ENCODE measurements around the gene TSR3.

Gene TSR3

DNA sequence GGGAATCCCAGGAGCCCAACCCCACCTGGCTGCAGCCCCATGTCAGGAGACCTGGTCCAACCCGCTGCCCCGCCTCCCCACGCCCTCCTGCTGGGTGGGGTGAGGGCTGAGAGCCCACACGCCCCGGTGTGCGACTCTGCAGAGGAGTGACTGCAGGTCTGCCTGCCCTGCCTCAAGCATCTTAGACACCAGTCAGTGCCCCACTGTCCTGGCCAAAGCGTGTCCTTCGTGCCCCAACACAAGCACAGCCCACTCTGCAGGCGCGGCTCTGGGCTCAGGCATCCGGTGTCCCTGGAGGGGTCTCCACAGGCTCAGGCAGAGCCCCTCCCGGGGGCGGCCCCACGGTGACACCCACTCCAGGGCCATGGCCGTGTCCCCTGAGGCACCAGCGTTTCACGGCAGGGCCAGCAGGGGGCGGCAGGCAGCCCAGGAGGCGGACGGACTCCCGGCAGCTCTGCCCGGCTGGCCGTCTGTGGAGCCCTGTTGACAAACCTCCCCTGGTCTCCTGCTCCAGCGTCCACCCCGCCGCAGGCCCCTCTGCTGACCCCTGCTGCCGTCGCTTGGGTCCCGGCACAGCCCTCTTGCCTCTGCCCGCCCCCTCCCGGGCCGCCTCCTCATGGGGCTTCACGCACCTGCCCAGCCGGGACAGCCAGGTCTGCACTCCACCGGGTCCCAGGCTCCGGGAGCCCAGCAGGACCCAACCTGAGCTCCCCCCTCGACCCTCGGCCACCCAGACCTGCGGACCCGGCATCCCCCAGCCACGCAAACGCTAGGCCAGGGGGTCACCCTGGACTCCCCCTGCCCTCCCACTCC, 50.8 kb downstream of the TSR3 start:
- TF ChIP-seq, protein P1, sequence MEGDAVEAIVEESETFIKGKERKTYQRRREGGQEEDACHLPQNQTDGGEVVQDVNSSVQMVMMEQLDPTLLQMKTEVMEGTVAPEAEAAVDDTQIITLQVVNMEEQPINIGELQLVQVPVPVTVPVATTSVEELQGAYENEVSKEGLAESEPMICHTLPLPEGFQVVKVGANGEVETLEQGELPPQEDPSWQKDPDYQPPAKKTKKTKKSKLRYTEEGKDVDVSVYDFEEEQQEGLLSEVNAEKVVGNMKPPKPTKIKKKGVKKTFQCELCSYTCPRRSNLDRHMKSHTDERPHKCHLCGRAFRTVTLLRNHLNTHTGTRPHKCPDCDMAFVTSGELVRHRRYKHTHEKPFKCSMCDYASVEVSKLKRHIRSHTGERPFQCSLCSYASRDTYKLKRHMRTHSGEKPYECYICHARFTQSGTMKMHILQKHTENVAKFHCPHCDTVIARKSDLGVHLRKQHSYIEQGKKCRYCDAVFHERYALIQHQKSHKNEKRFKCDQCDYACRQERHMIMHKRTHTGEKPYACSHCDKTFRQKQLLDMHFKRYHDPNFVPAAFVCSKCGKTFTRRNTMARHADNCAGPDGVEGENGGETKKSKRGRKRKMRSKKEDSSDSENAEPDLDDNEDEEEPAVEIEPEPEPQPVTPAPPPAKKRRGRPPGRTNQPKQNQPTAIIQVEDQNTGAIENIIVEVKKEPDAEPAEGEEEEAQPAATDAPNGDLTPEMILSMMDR (IDR thresholded peaks at IDR 0.05; ENCODE audit: control extremely low read depth, extremely low read depth, low read depth, missing control alignments), result peak; percentile 93
- DNase-seq (ENCODE audit: extremely low spot score), result peak; percentile 88
- ChIA-PET CTCF (interaction anchor here (0.8 to 3.8 kb wide), 9 partner anchors 8 to 111 kb away, joined by 3 to 13 read pairs (median 4); partner anchors contain the start of gene UBE2I), POLR2A (no interaction called here)

GRCh38 chr16:1299868-1300203, 51.8 kb downstream of the TSR3 start:
- ChIA-PET POLR2A (no interaction called here), CTCF (interaction anchor here (1.8 to 3.8 kb wide), 3 partner anchors 10 to 19 kb away, joined by 4 to 13 read pairs (median 7); no protein-coding TSS in a partner anchor)
- TF ChIP-seq, protein P1 (IDR thresholded peaks at IDR 0.05; ENCODE audit: control extremely low read depth, extremely low read depth, low read depth, missing control alignments), result no peak
- no peak for DNase-seq (ENCODE audit: extremely low spot score)

All from GM10248 (cell line).